Measurements from ENCODE around the gene CPSF4L.

The CPSF4L gene

GRCh38 chr17:73223626-73224230 lies 38.0 kb downstream of the CPSF4L start:
- ChIA-PET CTCF (interaction anchor here (0.7 to 9.6 kb wide), 2 partner anchors 30 to 493 kb away, joined by 3 to 86 read pairs; partner anchors contain the start of gene COG1), POLR2A (no interaction called here)
- DNase-seq (ENCODE audit: low read depth, low spot score): no peak
- no peak overlapping the region for H3K4me3 ChIP-seq (ENCODE audit: low read depth, low read length)
- no peak for TF ChIP-seq CTCF (IDR thresholded peaks at IDR 0.05; ENCODE audit: insufficient read depth, low read length, missing control alignments)

- no peak for DNase-seq (ENCODE audit: low read depth, low spot score)
- ChIA-PET POLR2A (no interaction called here), CTCF (interaction anchor here (1.4 kb wide), 2 partner anchors 154 to 655 kb away, joined by 5 read pairs; no protein-coding TSS in a partner anchor)
- no peak overlapping the region for H3K4me3 ChIP-seq (ENCODE audit: low read depth, low read length)
- TF ChIP-seq CTCF (IDR thresholded peaks at IDR 0.05; ENCODE audit: insufficient read depth, low read length, missing control alignments): no peak
Measured at GRCh38 chr17:73215447-73215846, 46.2 kb downstream of the CPSF4L start.

- DNase-seq (ENCODE audit: low read depth, low spot score): no peak
- POLR2A ChIA-PET: no interaction called here
- no peak for TF ChIP-seq CTCF (IDR thresholded peaks at IDR 0.05; ENCODE audit: insufficient read depth, low read length, missing control alignments)
- no peak overlapping the region for H3K4me3 ChIP-seq (ENCODE audit: low read depth, low read length)
- CTCF ChIA-PET: interaction anchor here (1.0 to 1.4 kb wide), 3 partner anchors 17 to 154 kb away, joined by 3 to 5 read pairs (median 4); no protein-coding TSS in a partner anchor
Measured at GRCh38 chr17:73214851-73215250, 46.8 kb downstream of the CPSF4L start.

- no peak for TF ChIP-seq CTCF (IDR thresholded peaks at IDR 0.05; ENCODE audit: insufficient read depth, low read length, missing control alignments)
- ChIA-PET CTCF (interaction anchor here (1.0 to 1.4 kb wide), 3 partner anchors 16 to 155 kb away, joined by 3 to 5 read pairs (median 4); no protein-coding TSS in a partner anchor), POLR2A (no interaction called here)
- H3K4me3 ChIP-seq (ENCODE audit: low read depth, low read length): no peak overlapping the region
- no peak for DNase-seq (ENCODE audit: low read depth, low spot score)
Measured at GRCh38 chr17:73214008-73214407, 47.7 kb downstream of the CPSF4L start.

GRCh38 chr17:73211745-73212144 lies 49.9 kb downstream of the CPSF4L start:
- DNase-seq (ENCODE audit: low read depth, low spot score): no peak
- H3K4me3 ChIP-seq (ENCODE audit: low read depth, low read length): no peak overlapping the region
- no peak for TF ChIP-seq CTCF (IDR thresholded peaks at IDR 0.05; ENCODE audit: insufficient read depth, low read length, missing control alignments)
- ChIA-PET CTCF (interaction anchor here (0.9 to 1.9 kb wide), 7 partner anchors 8 to 486 kb away, joined by 3 to 8 read pairs (median 4); no protein-coding TSS in a partner anchor), POLR2A (no interaction called here)

- DNase-seq (ENCODE audit: low read depth, low spot score): no peak
- no peak overlapping the region for H3K4me3 ChIP-seq (ENCODE audit: low read depth, low read length)
- POLR2A ChIA-PET: no interaction called here
- TF ChIP-seq CTCF (IDR thresholded peaks at IDR 0.05; ENCODE audit: insufficient read depth, low read length, missing control alignments): peak; percentile 5
- CTCF ChIA-PET: interaction anchor here (0.6 to 0.8 kb wide), 2 partner anchors 10 to 20 kb away, joined by 3 to 4 read pairs; no protein-coding TSS in a partner anchor
Measured at GRCh38 chr17:73210002-73210678, 51.5 kb downstream of the CPSF4L start.
